UCSD-AML1 (cell line): ENCODE results near the gene SIAH2.

Experiments
- DNase-seq: peaks from one replicate; lab custom pipeline; 2025; ENCODE audit not compliant: unreplicated experiment; lab: John Stamatoyannopoulos, UW

Gene SIAH2

DNA sequence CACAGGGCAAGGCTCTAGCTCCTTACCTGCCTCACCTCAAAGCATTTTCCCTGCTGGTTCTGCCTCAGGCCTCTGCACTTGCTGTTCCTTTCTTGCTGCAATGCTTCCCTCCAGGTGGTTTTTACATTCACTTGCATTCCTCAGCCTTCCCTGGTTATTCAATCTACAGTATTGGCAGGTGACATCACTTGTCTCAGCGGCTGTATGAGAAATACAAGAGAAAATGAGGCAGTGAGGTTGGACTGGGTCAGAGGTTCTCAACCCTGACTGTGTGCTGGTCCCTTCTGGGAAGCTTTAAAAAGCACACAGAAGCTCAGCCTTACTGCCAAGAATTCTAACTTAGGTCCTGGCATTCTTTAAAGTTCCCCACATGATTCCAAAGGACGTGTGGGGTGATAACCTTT is 26.7 kb downstream of the SIAH2 start:
- DNase-seq: no peak

DNA sequence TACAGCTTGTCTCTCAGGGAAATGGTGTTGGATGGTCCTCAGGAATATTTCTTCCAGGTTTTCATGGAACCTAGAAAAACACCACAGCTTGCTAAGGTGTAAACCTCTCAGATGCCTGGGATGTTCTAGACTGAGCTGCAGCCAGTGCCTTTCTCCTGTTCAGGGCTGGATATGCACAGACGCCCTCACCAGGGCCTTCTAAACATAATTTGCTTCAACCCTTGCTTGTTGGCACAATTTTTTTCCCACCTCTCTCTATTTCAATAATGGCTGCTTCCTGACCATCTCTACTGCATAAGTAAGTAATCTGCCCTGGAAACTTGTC is 28.2 kb downstream of the SIAH2 start:
- no peak for DNase-seq

DNA sequence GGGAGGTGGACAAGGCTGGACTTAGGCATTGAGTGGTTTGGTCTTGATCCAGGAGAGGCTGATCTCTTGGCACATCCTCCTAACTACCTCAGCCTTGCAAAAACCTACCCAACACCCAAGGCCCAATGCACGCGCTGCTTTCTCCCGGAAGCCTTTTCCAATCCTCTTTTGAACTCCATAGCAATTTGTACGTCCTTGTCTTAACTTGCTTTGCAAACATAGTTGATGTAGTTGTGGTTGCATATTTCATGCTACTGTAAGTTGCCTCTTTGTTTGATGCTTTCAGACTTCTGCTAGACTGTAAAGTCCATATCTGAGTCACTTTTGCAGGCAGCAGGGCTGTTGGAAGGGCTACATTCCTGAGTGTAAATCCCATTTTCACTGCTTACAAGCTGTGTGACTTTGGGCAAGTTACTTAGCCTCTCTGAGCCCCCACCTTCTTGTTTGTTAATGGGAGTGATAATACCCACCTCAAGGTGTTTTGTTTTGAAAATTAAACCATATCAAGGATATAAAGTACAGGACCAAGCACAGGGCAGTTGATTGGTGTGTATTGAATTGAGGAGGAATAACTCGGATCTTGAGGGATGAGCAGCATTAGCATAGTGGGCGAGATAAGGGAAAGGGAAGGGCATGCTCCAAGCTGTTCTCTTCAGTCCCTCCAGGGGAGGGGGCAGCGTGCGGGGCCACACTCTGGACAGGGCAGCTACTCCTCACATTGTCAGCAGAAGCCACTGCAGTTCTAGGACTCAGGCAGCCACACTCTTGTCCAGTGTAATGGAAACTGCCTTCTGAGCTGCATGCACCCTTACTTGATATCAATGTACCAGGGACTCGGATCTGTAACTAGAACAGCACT is 28.8 kb downstream of the SIAH2 start:
- no peak for DNase-seq

DNA sequence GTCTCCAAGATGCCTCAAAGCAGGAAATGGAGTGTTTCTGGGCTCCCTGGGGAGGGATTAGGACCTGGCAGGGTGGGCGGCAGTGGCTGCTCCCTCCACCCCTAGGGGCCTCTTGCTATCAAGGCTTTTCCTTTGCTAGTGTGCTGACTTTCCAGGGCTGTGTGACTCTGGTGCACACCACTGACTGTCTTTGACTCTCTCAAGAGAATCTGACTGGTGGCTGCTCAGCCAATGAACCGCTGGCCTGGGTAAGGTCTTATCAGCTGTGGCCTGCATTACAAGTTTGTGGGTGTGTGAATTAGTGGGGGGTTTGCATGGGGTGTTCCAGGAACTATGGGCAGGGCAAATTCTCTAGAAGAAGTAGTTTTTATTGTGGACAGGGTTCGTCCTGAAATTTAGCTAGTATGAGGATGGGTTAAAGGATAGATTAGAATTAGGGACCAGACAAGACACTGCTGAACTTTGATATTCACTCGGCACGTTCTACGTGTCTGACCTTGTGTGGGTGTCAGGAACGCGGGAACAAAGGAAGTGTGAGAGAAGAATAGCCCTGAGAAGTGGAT is 29.5 kb downstream of the SIAH2 start:
- peak; percentile 47 for DNase-seq

DNA sequence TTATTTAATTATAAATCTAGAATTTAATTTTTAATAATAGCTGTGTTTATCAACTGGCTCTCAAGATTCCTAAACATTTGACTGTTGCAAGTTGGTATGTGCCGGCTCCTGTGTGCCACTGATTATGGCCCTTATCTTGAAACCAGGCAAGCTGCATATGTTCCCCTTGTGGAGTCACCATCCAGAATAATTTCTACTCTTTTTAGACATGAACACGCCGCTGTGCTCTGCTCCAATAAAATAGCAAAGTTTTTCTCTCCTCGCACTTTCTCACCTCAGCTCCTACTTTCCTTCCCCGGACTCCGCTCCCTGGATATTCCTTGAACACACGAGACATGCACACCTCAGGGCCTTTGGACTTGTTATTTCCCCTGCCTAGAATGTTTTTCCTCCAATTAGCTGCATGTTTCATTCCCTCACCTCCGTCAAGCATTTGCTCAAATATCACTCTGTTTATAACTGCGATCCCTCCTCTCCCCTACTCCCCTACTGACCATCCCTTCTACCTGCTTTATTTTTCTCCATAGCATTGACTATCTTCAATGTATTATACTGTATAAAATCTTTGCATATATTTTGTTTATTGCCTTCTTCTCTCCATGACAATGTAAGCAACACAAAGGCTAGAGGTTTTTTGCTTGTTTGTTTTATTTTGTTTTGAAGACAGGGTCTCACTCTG is 33.1 kb downstream of the SIAH2 start:
- DNase-seq: no peak

DNA sequence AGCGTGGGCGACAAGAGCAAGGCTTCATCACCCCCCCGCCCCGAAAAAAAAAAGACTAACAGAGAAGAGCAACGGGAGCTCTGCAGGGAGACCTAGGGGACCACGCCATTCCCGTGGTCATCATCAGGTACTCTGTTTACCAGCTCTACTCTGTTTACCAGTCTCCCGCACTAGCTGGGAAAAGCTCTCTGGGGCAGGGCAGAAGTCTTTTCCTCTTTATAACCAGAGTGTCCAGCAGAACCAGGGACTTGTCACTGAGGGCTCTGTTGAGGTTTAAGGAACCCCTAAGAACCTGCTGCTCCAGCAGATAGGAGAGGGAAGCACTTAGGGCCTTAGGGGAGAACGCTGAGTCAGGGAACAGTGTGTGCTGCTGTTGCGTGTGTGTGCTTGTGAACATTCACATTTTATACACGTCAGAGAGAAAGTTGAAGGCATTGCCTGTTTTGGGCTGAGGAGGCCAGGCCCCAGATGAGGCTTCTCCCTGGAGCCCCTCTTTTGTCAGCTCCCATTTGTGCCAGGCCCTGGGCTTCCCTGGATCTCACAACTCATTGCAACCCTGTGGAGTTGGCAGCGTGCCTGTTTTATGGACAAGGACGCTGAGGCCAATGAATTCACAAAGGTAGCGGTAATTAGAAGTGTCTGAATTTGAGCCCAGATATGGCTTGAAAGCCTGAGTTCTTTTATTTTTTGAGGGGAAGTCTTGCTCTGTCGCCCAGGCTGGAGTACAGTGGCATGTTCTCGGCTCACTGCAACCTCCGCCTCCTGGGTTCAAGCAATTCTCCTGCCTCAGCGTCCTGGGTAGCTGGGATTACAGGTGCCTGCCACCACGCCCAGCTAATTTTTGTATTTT is 35.1 kb downstream of the SIAH2 start:
- DNase-seq: no peak

DNA sequence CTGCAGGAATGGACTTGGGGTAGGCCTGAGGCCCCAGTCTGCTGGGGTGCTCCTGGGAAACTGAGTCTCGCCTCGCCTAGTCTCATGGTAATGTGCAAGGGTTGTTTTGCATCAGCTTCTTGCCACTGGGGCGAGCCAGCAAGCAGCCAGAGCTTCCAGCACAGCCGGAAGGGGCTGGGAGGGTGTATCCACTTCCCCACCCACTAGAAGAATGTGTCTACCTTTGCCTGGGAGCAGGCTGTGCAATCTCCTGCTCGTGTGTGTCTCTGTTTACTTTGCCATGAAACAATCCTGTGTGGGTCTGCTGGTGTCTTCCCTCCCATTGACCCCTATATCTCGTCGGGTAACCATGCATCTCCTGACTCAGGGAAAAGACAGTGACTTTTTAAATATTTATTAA is 37.4 kb downstream of the SIAH2 start:
- DNase-seq: no peak

DNA sequence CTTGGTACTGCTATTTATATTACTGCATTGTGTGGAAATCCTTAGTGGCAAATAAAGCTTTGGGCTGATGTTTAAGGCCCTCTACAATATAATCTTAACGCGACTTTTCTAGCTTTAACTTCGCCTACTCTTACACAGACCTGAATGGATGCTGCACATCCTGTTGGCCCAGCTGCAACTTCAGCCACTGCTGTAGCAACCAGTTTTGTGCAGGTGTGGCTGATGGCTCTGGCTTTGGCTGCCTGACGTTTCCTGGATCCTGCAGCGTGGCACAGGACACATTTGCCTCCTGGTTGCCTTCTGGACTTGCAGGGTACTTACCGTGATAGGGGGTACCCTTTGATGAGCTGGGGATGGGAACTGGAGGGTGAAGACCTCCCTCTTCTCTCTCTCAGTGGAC is 39.0 kb downstream of the SIAH2 start:
- no peak for DNase-seq

DNA sequence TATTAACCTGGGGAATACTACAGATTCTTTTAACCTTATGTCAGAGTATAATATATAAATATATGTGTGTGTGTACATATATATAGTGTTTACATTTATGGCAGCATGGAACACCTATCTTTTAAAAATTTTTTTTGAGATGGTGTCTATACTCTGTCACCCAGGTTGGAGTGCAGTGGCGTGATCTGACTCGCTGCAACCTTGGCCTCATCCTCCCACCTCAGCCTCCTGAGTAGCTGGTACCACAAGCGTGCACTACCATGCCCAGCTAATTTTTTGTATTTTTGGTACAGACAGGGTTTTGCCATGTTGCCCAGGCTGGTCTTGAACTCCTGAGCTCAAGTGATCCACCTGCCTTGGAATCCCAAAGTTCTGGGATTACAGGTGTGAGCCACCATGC is 40.7 kb downstream of the SIAH2 start:
- no peak for DNase-seq

DNA sequence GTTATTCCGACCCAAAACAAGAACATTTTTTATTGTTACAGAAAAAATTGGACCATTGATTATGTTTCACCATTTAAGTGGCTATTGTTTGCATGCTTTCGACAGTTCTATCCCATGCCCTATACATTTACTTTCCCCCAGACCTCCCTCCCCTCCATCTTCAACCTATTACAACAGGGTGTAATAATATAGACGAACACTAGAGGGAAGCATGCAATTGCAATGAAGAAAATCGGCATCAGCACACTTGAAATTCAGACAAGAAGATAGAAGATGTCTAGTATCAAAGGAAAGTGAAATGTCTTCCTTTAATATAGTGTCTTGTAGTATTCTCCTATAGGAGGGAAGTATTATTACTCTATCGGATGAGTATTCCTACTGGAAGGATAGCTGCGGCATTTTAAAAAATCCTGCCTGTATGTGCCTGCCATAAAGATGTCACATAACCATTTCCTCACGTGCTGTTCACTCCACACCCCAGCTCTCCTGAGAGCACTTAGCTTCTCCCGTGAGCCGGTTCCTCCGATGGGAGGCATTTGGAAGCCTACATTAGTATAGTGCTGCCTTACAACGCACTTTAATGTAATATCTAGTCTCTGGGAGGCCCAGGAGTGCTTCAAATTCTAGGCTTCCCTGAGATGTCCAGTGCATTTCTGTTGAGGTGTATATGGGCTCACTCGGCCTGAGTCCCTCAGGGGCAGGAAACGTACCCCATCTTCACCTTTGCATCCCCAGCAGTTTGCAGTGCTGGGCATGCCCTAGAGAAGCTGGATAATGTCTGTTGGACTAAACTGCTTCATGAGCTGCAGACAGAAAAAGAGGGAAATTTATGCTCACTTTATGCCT is 41.5 kb downstream of the SIAH2 start:
- no peak for DNase-seq

DNA sequence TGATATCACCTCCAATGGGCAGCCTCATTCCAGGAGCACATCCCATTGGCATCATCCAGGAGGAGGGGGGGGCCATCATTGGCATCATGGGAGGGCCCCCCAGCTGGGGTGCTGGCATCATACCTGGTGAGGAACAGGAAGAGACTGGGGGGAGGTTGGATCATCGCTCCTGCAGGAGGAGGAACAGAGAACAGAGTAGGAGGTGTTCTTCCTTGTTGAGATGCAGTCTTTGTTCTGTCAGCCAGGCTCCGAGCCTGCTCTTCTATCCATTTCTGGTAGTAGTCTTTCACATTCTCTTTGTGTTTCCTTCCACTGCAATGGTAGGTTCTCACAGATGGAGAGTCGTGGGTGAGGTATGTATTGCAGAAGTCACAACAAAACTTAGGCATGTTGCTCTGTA is 42.5 kb downstream of the SIAH2 start:
- DNase-seq: no peak

DNA sequence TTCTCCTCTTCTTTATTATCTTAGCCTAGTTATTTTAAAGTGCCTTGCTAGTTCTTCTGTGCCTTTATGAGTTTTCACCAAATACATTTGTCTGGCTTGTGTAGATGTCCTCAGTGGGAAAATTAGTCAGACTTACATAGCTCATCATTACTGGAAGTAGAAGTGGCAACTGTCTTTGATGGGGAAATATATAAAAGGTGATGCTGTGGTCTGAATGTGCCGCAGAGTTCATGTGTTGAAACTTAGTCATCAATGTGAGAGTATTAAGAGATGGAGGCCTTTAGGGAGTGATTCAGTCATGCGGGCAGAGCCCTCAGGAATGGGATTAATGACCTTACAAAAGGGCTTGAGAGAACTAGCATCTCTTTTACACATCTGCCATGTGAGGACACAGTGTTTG is 52.9 kb downstream of the SIAH2 start:
- DNase-seq: no peak

DNA sequence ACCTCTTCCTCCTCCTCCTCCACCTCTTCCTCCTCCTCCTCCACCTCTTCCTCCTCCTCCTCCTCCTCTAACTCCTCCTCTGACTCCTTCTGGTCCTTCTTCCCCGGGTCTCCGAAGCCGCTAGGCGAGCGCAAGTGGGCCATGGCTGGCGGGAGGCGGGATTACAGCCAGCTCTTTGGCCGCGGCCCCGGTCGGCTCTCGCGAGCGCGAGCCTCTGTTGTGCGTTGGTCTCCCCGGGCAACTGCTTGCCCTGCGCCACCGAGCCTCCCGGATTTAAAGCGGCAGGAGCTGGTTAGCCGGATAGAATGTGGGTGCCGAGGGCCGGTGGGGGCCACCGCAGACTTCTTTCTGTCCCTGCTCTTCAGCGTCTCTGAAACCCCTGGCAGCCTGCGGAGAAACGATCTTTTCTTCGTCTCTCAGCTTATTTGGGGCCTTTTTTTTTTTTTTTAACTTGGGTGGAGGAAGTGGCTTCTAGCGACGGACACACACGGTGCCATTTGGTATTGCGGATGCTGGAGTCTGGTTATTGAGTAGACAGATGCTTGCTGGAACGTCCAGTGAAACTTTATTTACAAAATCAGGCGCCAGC is 59.1 kb downstream of the SIAH2 start, which contains the start of gene ERICH6:
Gene ERICH6 (minus strand): TSS at position 165 of the 589 bp plus-strand sequence. CDS start 22 bp downstream, at position 143.
- peak; percentile 85 for DNase-seq

DNA sequence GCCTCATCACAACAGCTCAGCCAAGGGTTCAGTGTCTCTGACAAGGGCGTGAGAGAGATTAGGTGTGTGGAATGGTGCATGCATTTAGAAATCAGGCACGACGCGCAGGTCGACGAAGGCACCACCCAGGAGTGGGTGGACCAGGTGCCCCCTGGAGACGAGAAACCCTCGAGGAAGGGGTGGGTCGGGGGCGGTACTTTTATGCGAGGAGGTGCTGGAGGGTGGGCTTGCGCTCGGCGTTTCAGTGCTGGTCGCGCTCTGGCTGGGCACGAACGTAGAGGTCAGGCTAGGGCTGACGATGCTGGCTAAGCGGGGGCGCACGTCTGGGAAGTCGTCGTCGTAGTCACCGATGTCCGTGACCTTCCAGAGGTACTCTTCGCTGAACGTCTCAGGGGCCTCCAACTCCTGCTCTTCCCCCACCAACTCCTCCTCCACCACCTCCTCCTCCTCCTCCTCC is 59.6 kb downstream of the SIAH2 start:
- no peak for DNase-seq

DNA sequence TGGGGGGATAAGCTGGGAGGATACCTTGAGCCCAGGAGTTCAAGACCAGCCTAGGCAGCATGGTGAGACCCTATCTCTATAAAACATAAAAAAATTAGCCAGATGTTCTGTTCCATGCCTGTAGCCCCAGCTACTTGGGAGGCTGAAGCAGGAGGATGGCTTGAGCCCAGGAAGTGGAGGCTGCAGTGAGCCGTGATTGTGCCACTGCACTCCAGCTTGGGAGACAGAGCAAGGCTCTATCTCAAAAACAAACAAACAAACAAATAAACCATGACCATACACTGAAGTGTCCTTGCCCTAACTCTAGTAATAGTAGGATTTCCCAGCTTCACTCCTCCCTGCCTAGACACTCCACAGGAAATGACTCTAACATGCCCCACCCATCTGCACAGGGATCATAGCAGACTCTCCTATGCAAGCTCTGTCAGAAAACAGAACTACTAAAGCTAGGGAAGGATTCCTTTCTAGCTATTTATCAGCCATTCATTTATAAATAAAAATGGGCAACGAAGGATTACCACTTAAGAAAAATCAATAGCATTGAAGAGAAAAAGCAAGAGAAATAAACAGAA is 63.8 kb downstream of the SIAH2 start:
- no peak for DNase-seq

DNA sequence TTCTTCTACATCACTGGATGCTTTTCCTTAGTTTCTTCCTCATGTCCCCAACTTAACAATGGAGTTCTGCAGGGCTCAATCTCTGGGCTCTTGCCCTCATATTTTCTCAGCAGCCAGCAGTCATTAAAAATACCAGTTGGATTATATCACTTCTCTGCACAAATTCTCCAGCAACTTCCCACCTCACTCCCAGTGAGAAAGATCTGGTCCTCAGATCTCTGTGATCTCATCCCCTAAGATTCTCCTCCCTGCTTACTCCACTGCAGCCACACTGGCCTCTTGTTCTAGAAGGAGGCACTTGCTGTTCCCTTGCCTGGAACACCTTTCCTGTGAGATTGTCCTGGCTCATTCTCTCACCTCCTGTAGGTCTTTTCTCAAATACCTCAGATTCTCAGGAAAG is 65.3 kb downstream of the SIAH2 start:
- no peak for DNase-seq

DNA sequence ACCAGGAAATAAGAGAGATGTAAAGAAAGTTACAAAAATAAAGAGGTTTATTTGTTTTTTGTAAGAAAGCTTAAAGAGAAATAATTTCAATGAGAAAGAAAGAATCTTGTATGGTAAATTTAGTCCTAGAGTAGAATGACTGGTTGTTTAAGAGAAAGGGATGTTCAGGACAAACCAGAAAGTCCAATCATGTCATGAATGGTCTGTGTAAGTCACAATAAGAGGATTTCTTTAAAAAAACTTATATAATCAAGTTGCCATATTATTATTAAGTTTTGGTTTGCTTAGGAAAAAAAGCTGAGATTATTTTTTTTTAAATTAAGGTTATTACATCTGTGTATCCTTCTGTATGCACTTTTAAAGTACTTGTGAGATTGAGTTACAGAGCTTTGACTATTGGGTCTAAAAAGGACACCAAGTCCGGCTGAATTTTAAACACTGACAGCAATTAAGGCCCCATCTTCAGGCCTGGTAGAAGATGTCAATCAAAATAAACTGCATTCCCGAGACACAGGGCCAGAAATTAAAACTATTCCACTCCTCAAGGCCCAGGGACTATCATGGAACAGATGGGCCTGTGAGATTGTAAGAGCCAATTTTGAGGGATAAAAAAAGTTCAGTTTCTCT is 71.4 kb downstream of the SIAH2 start:
- no peak for DNase-seq
